Endothelial cell of umbilical vein (primary cell): ENCODE measurements around the gene HIF1AN. TPM values are rescaled to one million over a fixed set of nuclear protein-coding genes. Genes with fewer than 3 reads are reported as not detected.

Source experiments
- BruUV-seq: library from RNA; stranded (reverse); fragments of 400-500 nt; replicated peaks from 2 replicates; lab custom pipeline; 2021; lab: Mats Ljungman, UMichigan
- CTCF ChIA-PET: fragments of 300-600, 350-600 bp; sonication (Branson Sonifier 250); formaldehyde crosslinking; loops from one replicate; lab custom pipeline; 2021; ENCODE audit warnings: antibody characterized with exemption, inconsistent platforms; lab: Charles Lee
- POLR2A ChIA-PET: fragments of 300-600, 350-600 bp; sonication (Branson Sonifier 250); formaldehyde crosslinking; loops from one replicate; lab custom pipeline; 2021; ENCODE audit warnings: antibody characterized with exemption, inconsistent platforms; lab: Charles Lee
- DNase-seq: peaks from one replicate; pipeline ENCODE4 v3.0.0-alpha.2; 2011; ENCODE audit warnings: low read depth, low spot score
- FAIRE-seq: peaks from 2 replicates; lab custom pipeline; 2011; peaks lifted over from hg19 to GRCh38; lab: Jason Lieb, UNC
- H2AFZ ChIP-seq: 2 replicates; pipeline ENCODE4 v1.6.0; 2012; ENCODE audit warnings: low read depth, low read length, control low read depth, inconsistent platforms
- H3K27ac ChIP-seq: 2 replicates; pipeline ENCODE4 v1.5.1; 2011; ENCODE audit warnings: low read depth, mild to moderate bottlenecking, control low read depth, low read length, moderate library complexity; ENCODE audit not compliant: insufficient read depth
- H3K27me3 ChIP-seq, 2 experiments: 2 replicates each; pipeline versions ENCODE4 v1.6.0 to v1.6.1; 2011; ENCODE audit warnings: low read length in 2 of 2, mixed read lengths in 1 of 2; ENCODE audit not compliant: control insufficient read depth in 2 of 2, insufficient read depth in 2 of 2
- H3K36me3 ChIP-seq, 2 experiments: 2 replicates in 1 of 2; 3 replicates in 1 of 2; pipeline ENCODE4 v1.5.1; 2011; ENCODE audit warnings: low read length in 2 of 2, mild to moderate bottlenecking in 1 of 2, moderate library complexity in 1 of 2; ENCODE audit not compliant: control insufficient read depth in 2 of 2, insufficient read depth in 2 of 2; ENCODE audit errors: extremely low read depth in 1 of 2
- H3K4me1 ChIP-seq: 3 replicates; pipeline ENCODE4 v1.5.1; 2011; ENCODE audit warnings: mild to moderate bottlenecking, low read length; ENCODE audit not compliant: control insufficient read depth, insufficient read depth; ENCODE audit errors: extremely low read depth
- H3K4me2 ChIP-seq: 2 replicates; pipeline ENCODE4 v1.6.1; 2011; ENCODE audit warnings: low read length, control low read depth, mixed read lengths; ENCODE audit not compliant: insufficient read depth
- H3K4me3 ChIP-seq, 3 experiments: fragments of 200-600 bp in 1 of 3; sonication (generic), shearing (Covaris generic) in 1 of 3; replicated peaks in 1 of 3; 2 replicates each; pipeline ENCODE4 v1.5.1; 2011 to 2016; ENCODE audit warnings: control low read depth in 3 of 3, low read length in 3 of 3, mild to moderate bottlenecking in 2 of 3, inconsistent platforms in 1 of 3, low read depth in 1 of 3, moderate library complexity in 1 of 3; ENCODE audit not compliant: insufficient read depth in 1 of 3
- H3K79me2 ChIP-seq: 2 replicates; pipeline ENCODE4 v1.6.0; 2012; ENCODE audit warnings: low read length, inconsistent platforms; ENCODE audit not compliant: control insufficient read depth, insufficient read depth
- H3K9ac ChIP-seq: replicated peaks from 2 replicates; pipeline ENCODE3; 2011; ENCODE audit warnings: low read length, control low read depth; ENCODE audit not compliant: insufficient read depth; ENCODE audit errors: extremely low read depth
- H3K9me1 ChIP-seq: replicated peaks from 3 replicates; pipeline ENCODE4 v1.6.0; 2011; ENCODE audit warnings: mild to moderate bottlenecking, low read length; ENCODE audit not compliant: control insufficient read depth, insufficient read depth; ENCODE audit errors: extremely low read depth
- H3K9me3 ChIP-seq: replicated peaks from 2 replicates; pipeline ENCODE4 v1.5.1; 2012; ENCODE audit warnings: low read length, inconsistent platforms; ENCODE audit not compliant: control insufficient read depth, insufficient read depth
- H4K20me1 ChIP-seq: replicated peaks from 2 replicates; pipeline ENCODE3; 2011; ENCODE audit warnings: mild to moderate bottlenecking, low read length; ENCODE audit not compliant: control insufficient read depth, insufficient read depth; ENCODE audit errors: extremely low read depth
- CTCF ChIP-seq, 2 donors: IDR thresholded peaks; 1 replicate in 1 of 2; 2 replicates in 1 of 2; pipeline ENCODE4 v1.5.1; 2011; ENCODE audit warnings: low read length in 2 of 2, mild to moderate bottlenecking in 2 of 2, moderate library complexity in 2 of 2, control low read depth in 1 of 2, inconsistent platforms in 1 of 2, low read depth in 1 of 2; ENCODE audit not compliant: insufficient read depth in 1 of 2; ENCODE audit errors: extremely low read depth in 1 of 2
- EZH2 ChIP-seq: IDR thresholded peaks from 2 replicates; pipeline ENCODE4 v1.6.1; 2012; ENCODE audit warnings: borderline replicate concordance, low read depth, mild to moderate bottlenecking, moderate library complexity, low read length, inconsistent platforms; ENCODE audit not compliant: severe bottlenecking
- FOS ChIP-seq: IDR thresholded peaks from 2 replicates; pipeline ENCODE4 v1.6.1; 2011; ENCODE audit warnings: mild to moderate bottlenecking, low read length, moderate library complexity, borderline replicate concordance; ENCODE audit not compliant: insufficient read depth
- GATA2 ChIP-seq: IDR thresholded peaks from 2 replicates; pipeline ENCODE4 v1.7.0; 2011; ENCODE audit warnings: low read depth, mild to moderate bottlenecking, moderate library complexity, mixed read lengths, low read length; ENCODE audit not compliant: insufficient read length, insufficient read depth
- JUN ChIP-seq: IDR thresholded peaks from 2 replicates; pipeline ENCODE4 v1.6.1; 2011; ENCODE audit warnings: borderline replicate concordance, low read depth; ENCODE audit not compliant: insufficient read length, insufficient read depth
- MAX ChIP-seq: IDR thresholded peaks from 2 replicates; pipeline ENCODE4 v1.6.1; 2011; ENCODE audit not compliant: insufficient read depth, insufficient read length
- MYC ChIP-seq: IDR thresholded peaks from one replicate; pipeline ENCODE4 v1.6.1; 2011; ENCODE audit warnings: mild to moderate bottlenecking, low read depth, low read length
- POLR2A ChIP-seq: IDR thresholded peaks from 2 replicates; pipeline ENCODE4 v1.6.1; 2012; ENCODE audit warnings: low read depth, mild to moderate bottlenecking, control low read depth, low read length
- POLR2AphosphoS5 ChIP-seq: IDR thresholded peaks from 2 replicates; pipeline ENCODE4 v1.6.1; 2012; ENCODE audit warnings: low read depth, mild to moderate bottlenecking, control low read depth, low read length, moderate library complexity; ENCODE audit not compliant: insufficient read depth
- dilution Hi-C: fragments of 300-500 bp; cut with MboI; formaldehyde crosslinking; loops from one replicate; pipeline ENCODE4 v1.15.0; 2019; ENCODE audit warnings: low sequenced_read_pairs; ENCODE audit not compliant: extremely low pct_ligation_motif_present
- intact Hi-C: fragments of 100-400 bp; cut with micrococcal nuclease; formaldehyde crosslinking; loops from one replicate; pipeline ENCODE4 v1.10.0; 2022
- polyA plus RNA-seq, 4 experiments: library from polyadenylated mRNA; depleted of rRNA in 3 of 4; stranded (reverse) in 3 of 4; unstranded in 1 of 4; fragments of >200 nt; gene quantifications; 2 replicates each; pipeline versions ENCODE4 v1.2.1 to v1.2.3, GENCODE V29; 2011 to 2012; ENCODE audit warnings: missing spikeins in 1 of 4
- total RNA-seq: library from RNA; stranded (reverse); gene quantifications from 2 replicates; pipeline ENCODE4 v1.2.3, GENCODE V29; 2021

HIF1AN gene
- total and polyA plus RNA-seq, 2 donors (not counting 3 experiments of a cell fraction or from before 2014, with no cell fraction given) = 7.3 to 34.0 TPM

DNA sequence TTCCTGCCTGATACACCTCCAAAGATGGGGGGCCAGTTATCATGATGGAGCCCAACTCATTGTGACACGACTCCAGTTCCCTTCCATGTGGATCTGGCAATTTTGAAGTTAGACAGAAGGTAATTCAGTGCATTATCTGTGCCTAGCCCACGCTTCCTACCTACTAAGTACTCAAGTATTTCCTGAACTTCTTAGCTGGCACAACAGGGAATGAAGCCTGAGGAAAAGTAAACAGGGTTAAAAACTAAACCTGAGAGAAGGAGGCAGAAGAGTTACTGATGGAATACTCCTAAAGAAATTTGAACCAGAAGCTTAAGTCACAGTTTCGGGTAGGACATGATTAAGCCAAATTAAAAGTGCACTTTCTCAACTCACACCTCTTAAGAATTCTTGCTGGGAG lies 14.9 kb upstream of the HIF1AN start:
- BruUV-seq = no TSS peak
- H3K9me1 ChIP-seq = no peaks in the 10 kb centered on the region
- ChIA-PET CTCF (interaction anchor here (0.6 to 4.6 kb wide), 9 partner anchors 9 to 362 kb away, joined by 3 to 14 read pairs (median 5); partner anchors contain the start of gene HIF1AN), POLR2A (no interaction called here)
- DNase-seq (peak; percentile 57), FAIRE-seq (peak; percentile 66)
- H3K4me1 ChIP-seq = peaks cover 31% of the 10 kb centered on the region
- peaks cover 2 to 7% of the 10 kb centered on the region in 2 experiments for H3K36me3 ChIP-seq
- no peak overlapping the region for H3K27ac ChIP-seq
- no peak overlapping the region for H2AFZ ChIP-seq
- peak overlapping the region; percentile 35 for H3K4me2 ChIP-seq
- no peaks in the 10 kb centered on the region for H3K9me3 ChIP-seq
- H3K4me3 ChIP-seq = no peak overlapping the region
- intact Hi-C loops = loop anchor here (1.0 kb wide), 1 partner anchor 8 kb away; the partner anchor contains the start of gene NDUFB8
- no peaks in the 10 kb centered on the region for H3K27me3 ChIP-seq
- no peak overlapping the region for H3K9ac ChIP-seq
- no peaks in the 10 kb centered on the region for H4K20me1 ChIP-seq
- H3K79me2 ChIP-seq = no peaks in the 10 kb centered on the region
- dilution Hi-C loops = no loop called here
- TF ChIP-seq MAX (no peak), POLR2AphosphoS5 (no peak), FOS (peak; percentile 43), GATA2 (peak; percentile 34)

DNA sequence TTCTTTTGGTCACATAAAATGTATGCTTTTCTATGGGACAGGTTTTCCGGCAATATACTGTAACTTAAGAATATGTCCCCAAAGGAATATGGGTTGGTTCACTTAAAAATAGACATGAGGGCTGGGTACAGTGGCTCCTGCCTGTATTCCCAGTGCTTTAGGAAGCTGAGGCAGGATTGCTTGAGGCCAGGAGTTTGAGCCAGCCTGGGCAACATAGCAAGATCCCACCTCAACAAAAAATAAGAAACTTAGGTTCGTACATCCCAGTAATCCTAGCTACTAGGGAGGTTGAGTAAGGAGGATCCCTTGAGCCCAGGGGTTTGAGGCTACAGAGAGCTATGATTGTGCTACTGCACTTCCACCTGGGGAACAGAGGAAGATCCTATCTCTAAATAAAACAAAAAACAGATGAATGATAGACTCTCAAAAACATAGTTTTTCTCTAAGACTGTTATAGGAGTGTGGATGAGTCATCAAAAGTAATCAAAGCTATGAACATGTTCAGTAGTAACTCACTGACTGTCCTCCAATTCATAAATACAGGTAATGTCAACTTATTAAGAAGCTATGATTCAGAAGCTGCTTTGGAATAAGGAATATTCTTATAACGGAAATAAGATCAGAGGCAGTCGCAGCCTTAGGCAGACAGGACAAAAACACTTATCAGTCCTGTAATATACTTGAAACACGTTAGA lies 13.5 kb upstream of the HIF1AN start:
- dilution Hi-C loops = no loop called here
- POLR2A ChIA-PET = interaction anchor here (0.7 kb wide), 1 partner anchor 240 kb away, joined by 3 read pairs; no protein-coding TSS in a partner anchor

More for the DNA sequence above, 13.5 kb upstream of the HIF1AN start:
- Histone ChIP-seq H3K9me1 (no peaks in the 10 kb centered on the region), H3K9me3 (no peaks in the 10 kb centered on the region), H3K79me2 (no peaks in the 10 kb centered on the region), H3K36me3 (peaks cover 11 to 18% of the 10 kb centered on the region in 2 experiments), H3K4me2 (no peak overlapping the region), H3K27me3 (no peaks in the 10 kb centered on the region), H3K4me1 (peaks cover 31% of the 10 kb centered on the region), H2AFZ (no peak overlapping the region), H4K20me1 (no peaks in the 10 kb centered on the region), H3K9ac (no peak overlapping the region), H3K4me3 (no peak overlapping the region), H3K27ac (no peak overlapping the region)
- BruUV-seq = no TSS peak
- TF ChIP-seq MAX (no peak), CTCF (IDR thresholded peaks at IDR 0.05; ENCODE audit: extremely low read depth in 1 of 2, insufficient read depth in 1 of 2, low read depth in 1 of 2, low read length in 2 of 2) (no peak), EZH2 (no peak), GATA2 (no peak), FOS (peak; percentile 55), POLR2A (no peak), MYC (no peak), JUN (peak; percentile 60), POLR2AphosphoS5 (no peak)
- DNase-seq (no peak), FAIRE-seq (peak; percentile 47)
- intact Hi-C loops = no loop called here
- CTCF ChIA-PET = interaction anchor here (0.8 to 4.6 kb wide), 5 partner anchors 13 to 356 kb away, joined by 3 to 14 read pairs (median 3); partner anchors contain the start of gene HIF1AN
